GM10248 (cell line): ENCODE results near the gene SNAPIN.
"Not testable (repeated sequence)": the region's sequence is repeated elsewhere in the genome, so short reads cannot be mapped to it uniquely, and the experiment has no call there.

Experiments used
- CTCF ChIA-PET: fragments of 300-600 bp; sonication (Branson Sonifier 250); formaldehyde crosslinking; extraction: SDS; loops from one replicate; lab custom pipeline; 2021; ENCODE audit warnings: antibody characterized with exemption; lab: Yijun Ruan, JAX
- POLR2A ChIA-PET: fragments of 350-650 bp; sonication (Branson Sonifier 250); formaldehyde crosslinking; extraction: SDS; loops from one replicate; lab custom pipeline; 2020; ENCODE audit warnings: antibody characterized with exemption; lab: Yijun Ruan, JAX
- DNase-seq: peaks from one replicate; pipeline ENCODE4 v3.0.0; 2012; ENCODE audit errors: extremely low spot score
- TF ChIP-seq, protein P1 (sequence below): IDR thresholded peaks from 2 replicates; pipeline ENCODE4 v1.5.1; 2012; ENCODE audit warnings: mild to moderate bottlenecking, low read depth; ENCODE audit errors: extremely low read depth, missing control alignments, control extremely low read depth

The SNAPIN gene

DNA sequence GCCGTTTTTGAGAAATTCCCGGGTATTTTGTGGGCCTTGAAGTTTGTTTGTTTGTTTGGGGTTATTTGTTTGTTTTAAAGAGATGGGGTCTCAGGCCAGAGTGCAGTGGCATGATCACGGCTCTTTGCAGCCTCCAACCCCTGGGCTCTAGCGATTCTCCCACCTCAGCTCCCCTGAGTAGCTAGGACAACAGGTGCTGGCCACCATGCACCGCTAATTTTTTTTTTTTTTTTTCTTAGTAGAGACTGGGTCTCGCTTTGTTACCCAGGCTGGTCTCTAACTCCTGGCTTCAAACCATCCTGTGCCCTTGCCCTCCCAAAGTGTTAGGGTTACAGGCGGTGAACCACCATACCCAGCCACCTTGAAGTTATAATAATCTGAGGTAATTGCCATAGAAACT lies 22.6 kb upstream of the SNAPIN start:
- CTCF ChIA-PET: interaction anchor here (1.4 kb wide), 2 partner anchors 14 to 124 kb away, joined by 5 read pairs; no protein-coding TSS in a partner anchor
- TF ChIP-seq, protein P1, sequence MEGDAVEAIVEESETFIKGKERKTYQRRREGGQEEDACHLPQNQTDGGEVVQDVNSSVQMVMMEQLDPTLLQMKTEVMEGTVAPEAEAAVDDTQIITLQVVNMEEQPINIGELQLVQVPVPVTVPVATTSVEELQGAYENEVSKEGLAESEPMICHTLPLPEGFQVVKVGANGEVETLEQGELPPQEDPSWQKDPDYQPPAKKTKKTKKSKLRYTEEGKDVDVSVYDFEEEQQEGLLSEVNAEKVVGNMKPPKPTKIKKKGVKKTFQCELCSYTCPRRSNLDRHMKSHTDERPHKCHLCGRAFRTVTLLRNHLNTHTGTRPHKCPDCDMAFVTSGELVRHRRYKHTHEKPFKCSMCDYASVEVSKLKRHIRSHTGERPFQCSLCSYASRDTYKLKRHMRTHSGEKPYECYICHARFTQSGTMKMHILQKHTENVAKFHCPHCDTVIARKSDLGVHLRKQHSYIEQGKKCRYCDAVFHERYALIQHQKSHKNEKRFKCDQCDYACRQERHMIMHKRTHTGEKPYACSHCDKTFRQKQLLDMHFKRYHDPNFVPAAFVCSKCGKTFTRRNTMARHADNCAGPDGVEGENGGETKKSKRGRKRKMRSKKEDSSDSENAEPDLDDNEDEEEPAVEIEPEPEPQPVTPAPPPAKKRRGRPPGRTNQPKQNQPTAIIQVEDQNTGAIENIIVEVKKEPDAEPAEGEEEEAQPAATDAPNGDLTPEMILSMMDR: no peak
- POLR2A ChIA-PET: interaction anchor here (0.6 to 0.7 kb wide), 2 partner anchors 228 to 351 kb away, joined by 3 to 4 read pairs; no protein-coding TSS in a partner anchor
- no peak for DNase-seq

DNA sequence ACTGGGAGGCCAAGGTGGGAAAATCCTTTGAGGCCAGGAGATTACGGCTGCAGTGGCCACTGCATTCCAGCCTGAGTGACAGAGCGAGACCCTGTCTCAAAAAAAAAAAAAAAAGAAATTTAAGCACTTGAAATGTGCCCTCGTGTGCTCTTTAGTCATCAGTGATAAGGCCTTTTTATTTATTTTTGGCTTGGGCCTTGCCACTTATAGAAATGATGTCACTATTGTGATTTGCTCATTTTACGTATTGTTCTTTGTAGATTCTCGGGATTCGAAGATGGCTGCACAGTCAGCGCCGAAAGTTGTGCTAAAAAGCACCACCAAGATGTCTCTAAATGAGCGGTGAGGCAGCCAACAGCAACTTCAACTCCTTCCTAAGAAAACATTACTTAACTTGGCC lies 22.2 kb upstream of the SNAPIN start:
- TF ChIP-seq, protein P1: no peak
- POLR2A ChIA-PET: no interaction called here
- CTCF ChIA-PET: interaction anchor here (1.1 kb wide), 1 partner anchor 9 kb away, joined by 4 read pairs; the partner anchor contains the start of gene S100A13
- DNase-seq: no peak

DNA sequence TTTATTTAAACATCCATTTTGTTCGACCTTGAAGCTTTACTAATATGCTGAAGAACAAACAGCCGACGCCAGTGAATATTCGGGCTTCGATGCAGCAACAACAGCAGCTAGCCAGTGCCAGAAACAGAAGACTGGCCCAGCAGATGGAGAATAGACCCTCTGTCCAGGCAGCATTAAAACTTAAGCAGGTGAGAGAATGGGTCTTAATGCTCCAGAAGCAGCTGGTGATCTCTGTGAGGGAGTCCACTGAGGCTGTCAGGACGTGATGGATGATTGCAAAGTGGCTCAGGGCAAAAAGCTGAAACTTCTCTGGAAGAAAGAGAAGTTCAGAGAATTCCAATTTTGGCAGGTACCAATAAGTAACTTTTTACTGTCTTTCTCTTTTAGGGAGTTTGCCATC lies 20.2 kb upstream of the SNAPIN start:
- TF ChIP-seq, protein P1: no peak
- ChIA-PET CTCF (interaction anchor here (0.8 to 1.7 kb wide), 6 partner anchors 9 to 27 kb away, joined by 3 to 5 read pairs (median 4); no protein-coding TSS in a partner anchor), POLR2A (interaction anchor here (0.7 to 1.5 kb wide), 3 partner anchors 10 to 338 kb away, joined by 3 to 6 read pairs (median 4); partner anchors contain the start of genes S100A1 and S100A13)
- no peak for DNase-seq

GRCh38 chr1:153639280-153639679 lies 19.2 kb upstream of the SNAPIN start:
- DNase-seq: no peak
- TF ChIP-seq, protein P1: no peak
- ChIA-PET CTCF (interaction anchor here (1.2 kb wide), 1 partner anchor 12 kb away, joined by 6 read pairs; the partner anchor contains the start of gene S100A13), POLR2A (interaction anchor here (0.5 to 1.5 kb wide), 3 partner anchors 12 to 254 kb away, joined by 4 to 6 read pairs (median 4); partner anchors contain the start of genes S100A1 and S100A13)

GRCh38 chr1:153640213-153640612 lies 18.3 kb upstream of the SNAPIN start:
- CTCF ChIA-PET: interaction anchor here (0.6 to 1.2 kb wide), 3 partner anchors 13 to 78 kb away, joined by 3 to 6 read pairs (median 3); partner anchors contain the start of gene S100A13
- not testable (repeated sequence) for DNase-seq
- POLR2A ChIA-PET: interaction anchor here (0.7 kb wide), 1 partner anchor 1220 kb away, joined by 3 read pairs; no protein-coding TSS in a partner anchor

GRCh38 chr1:153640861-153641260 lies 17.6 kb upstream of the SNAPIN start:
- CTCF ChIA-PET: no interaction called here
- TF ChIP-seq, protein P1: no peak
- DNase-seq: no peak
- POLR2A ChIA-PET: no interaction called here

DNA sequence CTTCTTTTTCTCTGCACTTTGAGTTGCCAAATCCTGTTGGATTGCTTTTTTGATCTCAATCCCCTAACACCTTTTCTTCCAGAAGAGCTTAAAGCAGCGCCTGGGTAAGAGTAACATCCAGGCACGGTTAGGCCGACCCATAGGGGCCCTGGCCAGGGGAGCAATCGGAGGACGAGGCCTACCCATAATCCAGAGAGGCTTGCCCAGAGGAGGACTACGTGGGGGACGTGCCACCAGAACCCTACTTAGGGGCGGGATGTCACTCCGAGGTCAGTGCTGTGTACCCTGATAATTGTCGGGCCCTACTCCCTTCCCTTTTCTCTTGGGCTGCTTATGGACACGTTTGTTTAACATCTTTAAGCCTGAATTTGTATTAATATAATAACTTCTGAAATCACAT lies 16.3 kb upstream of the SNAPIN start:
- no peak for DNase-seq
- TF ChIP-seq, protein P1: no peak
- ChIA-PET POLR2A (no interaction called here), CTCF (interaction anchor here (1.2 to 2.9 kb wide), 2 partner anchors 14 to 70 kb away, joined by 3 to 7 read pairs; partner anchors contain the start of genes S100A1 and S100A13)
